ENCODE results near the gene AKR1C8. TPM values are rescaled to one million over a fixed set of nuclear protein-coding genes. Genes with fewer than 3 reads are reported as not detected.
"Not testable (repeated sequence)": the region's sequence is repeated elsewhere in the genome, so short reads cannot be mapped to it uniquely, and the experiment has no call there.

The AKR1C8 gene
- total RNA-seq, 1 experiment from 2014 or later: not detected

DNA sequence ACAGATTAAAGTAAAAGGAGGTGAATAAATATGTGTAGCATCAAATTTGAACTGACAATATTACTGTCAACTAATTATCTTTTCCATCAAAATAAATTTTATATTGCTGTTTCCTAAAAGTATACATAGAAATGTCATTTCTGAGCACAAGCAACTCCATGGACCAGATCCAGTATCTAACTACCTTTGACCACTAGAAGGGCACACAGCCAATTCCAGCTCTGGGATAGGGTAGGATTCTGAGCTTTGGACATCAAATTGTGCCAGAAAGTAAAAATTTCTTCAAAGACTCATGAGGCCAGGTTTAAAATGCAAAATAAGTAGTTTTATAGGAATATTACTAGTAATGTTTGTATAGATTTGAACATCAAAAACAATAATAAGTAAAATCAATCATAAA, 61.1 kb downstream of the AKR1C8 start:
- no peak overlapping the region for H2AFZ ChIP-seq (ENCODE audit: low read depth, low read length, poor library complexity, severe bottlenecking)
- no peak overlapping the region for H3K27ac ChIP-seq (ENCODE audit: low read depth, low read length)
- no peaks in the 10 kb centered on the region for H3K36me3 ChIP-seq (ENCODE audit: control insufficient read depth in 1 of 2, insufficient read depth in 2 of 2, low read length in 2 of 2)
- H4K20me1 ChIP-seq (ENCODE audit: insufficient read depth): no peaks in the 10 kb centered on the region
- ChIA-PET CTCF (no interaction called here), RAD21 (ENCODE audit: low non-redundant PET in 1 of 2, low total read pairs in 2 of 2, uncharacterized antibody in 2 of 2, unreplicated experiment in 2 of 2) (no interaction called here), POLR2A (no interaction called here)
- no TSS peak for BruUV-seq (replicated peaks)
- no peak overlapping the region for H3K9ac ChIP-seq (ENCODE audit: low read length)
- no peaks in the 10 kb centered on the region; a peak in 1 of 4 replicates for H3K9me3 ChIP-seq (ENCODE audit: control insufficient read depth in 1 of 2, insufficient read depth in 1 of 2, low read depth in 1 of 2, low read length in 2 of 2)
- H3K4me3 ChIP-seq (replicated peaks in 1 of 2; ENCODE audit: low read depth in 1 of 2, low read length in 2 of 2): no peak overlapping the region
- H3K9me2 ChIP-seq (ENCODE audit: insufficient read depth): no peaks in the 10 kb centered on the region
- intact Hi-C loops (cut with micrococcal nuclease): no loop called here
- no peaks in the 10 kb centered on the region for H3K27me3 ChIP-seq (ENCODE audit: insufficient read depth, low read length)
- no peaks in the 10 kb centered on the region for H3K79me2 ChIP-seq (ENCODE audit: insufficient read depth, low read length)
- no peak for ATAC-seq
- no peaks in the 10 kb centered on the region for H3K4me1 ChIP-seq (ENCODE audit: control insufficient read depth in 1 of 2, insufficient read depth in 2 of 2, low read length in 2 of 2)
- DNase-seq (ENCODE audit: low read depth, low spot score): no peak
- H3K4me2 ChIP-seq (ENCODE audit: low read length): no peak overlapping the region
- no peak for TF ChIP-seq CBX3 (IDR thresholded peaks at IDR 0.05; ENCODE audit: low read depth)
- TF ChIP-seq ZFX (IDR thresholded peaks at IDR 0.05): no peak
- no peak for TF ChIP-seq EGR1 (IDR thresholded peaks at IDR 0.05; ENCODE audit: low read depth)

DNA sequence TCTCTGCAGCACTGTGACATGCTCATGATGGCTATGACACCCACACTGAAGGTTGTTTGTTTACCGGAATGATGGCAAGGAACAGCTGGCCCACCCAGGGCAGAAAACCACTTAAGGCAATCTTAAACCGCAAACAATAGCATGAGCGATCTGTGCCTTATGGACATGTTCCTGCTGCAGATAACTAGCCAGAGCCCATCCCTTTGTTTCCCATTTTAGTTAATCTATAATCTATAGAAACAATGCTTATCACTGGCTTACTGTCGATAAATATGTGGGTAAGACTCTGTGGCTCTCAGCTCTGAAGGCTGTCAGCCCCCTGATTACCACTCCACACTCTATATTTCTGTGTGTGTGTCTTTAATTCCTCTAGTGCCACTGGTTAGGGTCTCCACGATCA, 65.0 kb downstream of the AKR1C8 start:
- DNase-seq (ENCODE audit: low read depth, low spot score); H3K36me3 ChIP-seq (ENCODE audit: control insufficient read depth in 1 of 2, insufficient read depth in 2 of 2, low read length in 2 of 2); H4K20me1 ChIP-seq (ENCODE audit: insufficient read depth); intact Hi-C loops (cut with micrococcal nuclease); H3K4me3 ChIP-seq (replicated peaks in 1 of 2; ENCODE audit: low read depth in 1 of 2, low read length in 2 of 2); CTCF ChIA-PET; RAD21 ChIA-PET (ENCODE audit: low non-redundant PET in 1 of 2, low total read pairs in 2 of 2, uncharacterized antibody in 2 of 2, unreplicated experiment in 2 of 2); H3K9me2 ChIP-seq (ENCODE audit: insufficient read depth); H3K9ac ChIP-seq (ENCODE audit: low read length); H3K4me1 ChIP-seq (ENCODE audit: control insufficient read depth in 1 of 2, insufficient read depth in 2 of 2, low read length in 2 of 2); H3K4me2 ChIP-seq (ENCODE audit: low read length); H3K9me3 ChIP-seq (ENCODE audit: control insufficient read depth in 1 of 2, insufficient read depth in 1 of 2, low read depth in 1 of 2, low read length in 2 of 2); ATAC-seq; H3K27ac ChIP-seq (ENCODE audit: low read depth, low read length); BruUV-seq (replicated peaks); H3K79me2 ChIP-seq (ENCODE audit: insufficient read depth, low read length); POLR2A ChIA-PET; H3K27me3 ChIP-seq (ENCODE audit: insufficient read depth, low read length); H2AFZ ChIP-seq (ENCODE audit: low read depth, low read length, poor library complexity, severe bottlenecking): not testable (repeated sequence)

DNA sequence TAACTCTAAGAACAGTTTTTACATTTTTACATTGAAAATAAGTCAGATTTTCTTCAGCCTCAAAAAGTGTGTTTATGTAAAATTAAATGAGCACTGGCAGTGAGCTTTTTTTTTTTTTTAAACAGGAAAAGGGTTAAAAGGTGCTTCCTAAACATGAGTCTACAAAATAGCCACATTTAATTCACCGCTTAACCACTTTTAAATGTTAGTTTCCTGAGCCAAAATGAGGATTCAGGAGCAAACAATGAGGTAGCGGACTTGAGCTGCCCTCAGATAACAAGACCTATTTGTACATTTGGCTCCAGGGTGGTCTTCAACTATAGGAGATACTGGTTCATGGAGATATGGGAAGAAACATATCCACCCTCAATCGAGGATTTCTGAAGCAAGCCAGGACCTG, 67.9 kb downstream of the AKR1C8 start:
- intact Hi-C loops (cut with micrococcal nuclease): no loop called here
- no TSS peak for BruUV-seq (replicated peaks)
- Histone ChIP-seq H3K4me3 (replicated peaks in 1 of 2; ENCODE audit: low read depth in 1 of 2, low read length in 2 of 2) (no peak overlapping the region), H3K79me2 (ENCODE audit: insufficient read depth, low read length) (no peaks in the 10 kb centered on the region), H3K9me2 (ENCODE audit: insufficient read depth) (no peaks in the 10 kb centered on the region), H3K27me3 (ENCODE audit: insufficient read depth, low read length) (no peaks in the 10 kb centered on the region), H2AFZ (ENCODE audit: low read depth, low read length, poor library complexity, severe bottlenecking) (no peak overlapping the region), H3K9ac (ENCODE audit: low read length) (no peak overlapping the region), H3K9me3 (ENCODE audit: control insufficient read depth in 1 of 2, insufficient read depth in 1 of 2, low read depth in 1 of 2, low read length in 2 of 2) (no peaks in the 10 kb centered on the region; a peak in 1 of 4 replicates), H3K27ac (ENCODE audit: low read depth, low read length) (no peak overlapping the region), H3K36me3 (ENCODE audit: control insufficient read depth in 1 of 2, insufficient read depth in 2 of 2, low read length in 2 of 2) (no peaks in the 10 kb centered on the region), H4K20me1 (ENCODE audit: insufficient read depth) (no peaks in the 10 kb centered on the region), H3K4me2 (ENCODE audit: low read length) (no peak overlapping the region), H3K4me1 (ENCODE audit: control insufficient read depth in 1 of 2, insufficient read depth in 2 of 2, low read length in 2 of 2) (no peaks in the 10 kb centered on the region)
- DNase-seq (ENCODE audit: low read depth, low spot score): no peak
- ChIA-PET POLR2A (no interaction called here), RAD21 (ENCODE audit: low non-redundant PET in 1 of 2, low total read pairs in 2 of 2, uncharacterized antibody in 2 of 2, unreplicated experiment in 2 of 2) (no interaction called here), CTCF (no interaction called here)
- ATAC-seq: no peak
- TF ChIP-seq TCF7L2 (IDR thresholded peaks at IDR 0.05; ENCODE audit: borderline replicate concordance, extremely low read depth, insufficient read depth, insufficient read length) (no peak), CBX3 (IDR thresholded peaks at IDR 0.05; ENCODE audit: low read depth) (no peak), SP1 (IDR thresholded peaks at IDR 0.05; ENCODE audit: low read depth) (no peak), SIN3A (IDR thresholded peaks at IDR 0.05; ENCODE audit: low read depth) (no peak), JUND (IDR thresholded peaks at IDR 0.05) (no peak), SRF (IDR thresholded peaks at IDR 0.05; ENCODE audit: low read depth) (no peak), ELF1 (IDR thresholded peaks at IDR 0.05; ENCODE audit: borderline replicate concordance, low read depth) (no peak), POLR2A (IDR thresholded peaks at IDR 0.05; ENCODE audit: borderline replicate concordance, extremely low read depth, insufficient read depth, insufficient read length) (no peak), FOSL1 (IDR thresholded peaks at IDR 0.05; ENCODE audit: low read depth) (no peak), EZH2phosphoT487 (IDR thresholded peaks at IDR 0.05; ENCODE audit: borderline replicate concordance) (no peak), EGR1 (IDR thresholded peaks at IDR 0.05; ENCODE audit: low read depth) (no peak)
- TF ChIP-seq, protein P1, sequence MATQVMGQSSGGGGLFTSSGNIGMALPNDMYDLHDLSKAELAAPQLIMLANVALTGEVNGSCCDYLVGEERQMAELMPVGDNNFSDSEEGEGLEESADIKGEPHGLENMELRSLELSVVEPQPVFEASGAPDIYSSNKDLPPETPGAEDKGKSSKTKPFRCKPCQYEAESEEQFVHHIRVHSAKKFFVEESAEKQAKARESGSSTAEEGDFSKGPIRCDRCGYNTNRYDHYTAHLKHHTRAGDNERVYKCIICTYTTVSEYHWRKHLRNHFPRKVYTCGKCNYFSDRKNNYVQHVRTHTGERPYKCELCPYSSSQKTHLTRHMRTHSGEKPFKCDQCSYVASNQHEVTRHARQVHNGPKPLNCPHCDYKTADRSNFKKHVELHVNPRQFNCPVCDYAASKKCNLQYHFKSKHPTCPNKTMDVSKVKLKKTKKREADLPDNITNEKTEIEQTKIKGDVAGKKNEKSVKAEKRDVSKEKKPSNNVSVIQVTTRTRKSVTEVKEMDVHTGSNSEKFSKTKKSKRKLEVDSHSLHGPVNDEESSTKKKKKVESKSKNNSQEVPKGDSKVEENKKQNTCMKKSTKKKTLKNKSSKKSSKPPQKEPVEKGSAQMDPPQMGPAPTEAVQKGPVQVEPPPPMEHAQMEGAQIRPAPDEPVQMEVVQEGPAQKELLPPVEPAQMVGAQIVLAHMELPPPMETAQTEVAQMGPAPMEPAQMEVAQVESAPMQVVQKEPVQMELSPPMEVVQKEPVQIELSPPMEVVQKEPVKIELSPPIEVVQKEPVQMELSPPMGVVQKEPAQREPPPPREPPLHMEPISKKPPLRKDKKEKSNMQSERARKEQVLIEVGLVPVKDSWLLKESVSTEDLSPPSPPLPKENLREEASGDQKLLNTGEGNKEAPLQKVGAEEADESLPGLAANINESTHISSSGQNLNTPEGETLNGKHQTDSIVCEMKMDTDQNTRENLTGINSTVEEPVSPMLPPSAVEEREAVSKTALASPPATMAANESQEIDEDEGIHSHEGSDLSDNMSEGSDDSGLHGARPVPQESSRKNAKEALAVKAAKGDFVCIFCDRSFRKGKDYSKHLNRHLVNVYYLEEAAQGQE (IDR thresholded peaks at IDR 0.05; ENCODE audit: low read depth): no peak

Measured in HCT116 (cell line).